ENCODE data around the gene PLXDC1.
A peak's percentile ranks its signal among the peaks of the same experiment; 100 is the strongest.

PLXDC1 gene

GRCh38 chr17:39101091-39101490 lies 50.3 kb downstream of the PLXDC1 start:
- no peak overlapping the region for H3K4me3 ChIP-seq (ENCODE audit: low read depth, low read length)
- H3K9me3 ChIP-seq (ENCODE audit: control insufficient read depth, insufficient read depth, low read depth, low read length), result no peaks in the 10 kb centered on the region
- H3K27ac ChIP-seq (ENCODE audit: extremely low read depth, low read depth, low read length), result no peak overlapping the region
- H3K36me3 ChIP-seq (ENCODE audit: control insufficient read depth in 2 of 2, insufficient read depth in 1 of 2, low read length in 2 of 2), result no peaks in the 10 kb centered on the region
- H3K4me1 ChIP-seq (ENCODE audit: control insufficient read depth, insufficient read depth, low read length), result no peaks in the 10 kb centered on the region
- POLR2A ChIA-PET, result no interaction called here
- CTCF ChIA-PET, result interaction anchor here (1.2 kb wide), 1 partner anchor 118 kb away, joined by 3 read pairs; no protein-coding TSS in a partner anchor
- TF ChIP-seq ZNF600 (tag by site-specific recombination; IDR thresholded peaks at IDR 0.05) (no peak), SCRT2 (tag by site-specific recombination; IDR thresholded peaks at IDR 0.05) (no peak), ZNF341 (tag by site-specific recombination; IDR thresholded peaks at IDR 0.05; ENCODE audit: low read depth) (no peak), PRDM6 (tag by site-specific recombination; IDR thresholded peaks at IDR 0.05) (no peak), MZF1 (tag by site-specific recombination; IDR thresholded peaks at IDR 0.05; ENCODE audit: borderline replicate concordance) (no peak), ZNF394 (tag by site-specific recombination; IDR thresholded peaks at IDR 0.05; ENCODE audit: borderline replicate concordance) (no peak), ZNF174 (tag by site-specific recombination; IDR thresholded peaks at IDR 0.05) (no peak), ZSCAN23 (tag by site-specific recombination; IDR thresholded peaks at IDR 0.05) (no peak), ZBTB17 (tag by site-specific recombination; IDR thresholded peaks at IDR 0.05) (no peak), ZNF521 (tag by site-specific recombination; IDR thresholded peaks at IDR 0.05) (no peak)

GRCh38 chr17:39100530-39100929 lies 50.9 kb downstream of the PLXDC1 start:
- Histone ChIP-seq H3K36me3 (ENCODE audit: control insufficient read depth in 2 of 2, insufficient read depth in 1 of 2, low read length in 2 of 2) (no peaks in the 10 kb centered on the region), H3K4me3 (ENCODE audit: low read depth, low read length) (no peak overlapping the region), H3K4me1 (ENCODE audit: control insufficient read depth, insufficient read depth, low read length) (no peaks in the 10 kb centered on the region), H3K9me3 (ENCODE audit: control insufficient read depth, insufficient read depth, low read depth, low read length) (no peaks in the 10 kb centered on the region), H3K27ac (ENCODE audit: extremely low read depth, low read depth, low read length) (no peak overlapping the region)
- POLR2A ChIA-PET, result no interaction called here
- TF ChIP-seq RBAK (tag by site-specific recombination; IDR thresholded peaks at IDR 0.05), result peak; percentile 75; the same call in 1 of the 2 replicates
- TF ChIP-seq KLF8 (tag by site-specific recombination; IDR thresholded peaks at IDR 0.05), result no peak
- CTCF ChIA-PET, result interaction anchor here (0.7 to 2.0 kb wide), 5 partner anchors 9 to 60 kb away, joined by 3 to 6 read pairs (median 4); no protein-coding TSS in a partner anchor

GRCh38 chr17:39099663-39100286 lies 51.7 kb downstream of the PLXDC1 start:
- POLR2A ChIA-PET, result interaction anchor here (0.6 kb wide), 2 partner anchors 100 to 277 kb away, joined by 3 read pairs; partner anchors contain the start of gene RPL19
- CTCF ChIA-PET, result interaction anchor here (0.7 to 2.0 kb wide), 7 partner anchors 10 to 100 kb away, joined by 3 to 6 read pairs (median 3); no protein-coding TSS in a partner anchor
- H3K27ac ChIP-seq (ENCODE audit: extremely low read depth, low read depth, low read length), result no peak overlapping the region

GRCh38 chr17:39098588-39098987 lies 52.8 kb downstream of the PLXDC1 start:
- ChIA-PET POLR2A (no interaction called here), CTCF (interaction anchor here (1.0 to 2.0 kb wide), 2 partner anchors 55 to 115 kb away, joined by 5 to 6 read pairs; no protein-coding TSS in a partner anchor)
- TF ChIP-seq ZNF184 (tag by site-specific recombination; IDR thresholded peaks at IDR 0.05) (no peak), ZNF10 (tag by site-specific recombination; IDR thresholded peaks at IDR 0.05) (no peak), ZNF639 (tag by site-specific recombination; IDR thresholded peaks at IDR 0.05) (no peak), PRDM4 (tag by site-specific recombination; IDR thresholded peaks at IDR 0.05) (no peak), ZNF121 (tag by site-specific recombination; IDR thresholded peaks at IDR 0.05) (no peak), ZBTB21 (tag by site-specific recombination; IDR thresholded peaks at IDR 0.05) (no peak), ZNF133 (tag by site-specific recombination; IDR thresholded peaks at IDR 0.05) (no peak), ZNF280C (tag by site-specific recombination; IDR thresholded peaks at IDR 0.05) (no peak)

More at GRCh38 chr17:39099663-39100286, 51.7 kb downstream of the PLXDC1 start:
- Histone ChIP-seq H3K9me3 (ENCODE audit: control insufficient read depth, insufficient read depth, low read depth, low read length) (no peaks in the 10 kb centered on the region), H3K4me1 (ENCODE audit: control insufficient read depth, insufficient read depth, low read length) (no peaks in the 10 kb centered on the region), H3K36me3 (ENCODE audit: control insufficient read depth in 2 of 2, insufficient read depth in 1 of 2, low read length in 2 of 2) (no peaks in the 10 kb centered on the region), H3K4me3 (ENCODE audit: low read depth, low read length) (no peak overlapping the region)
- TF ChIP-seq ZNF768 (tag by site-specific recombination; IDR thresholded peaks at IDR 0.05) (0 out of 2 replicates have a peak, but pooled peaks have one; percentile 36), ZNF239 (tag by site-specific recombination; IDR thresholded peaks at IDR 0.05) (no peak)

More at GRCh38 chr17:39098588-39098987, 52.8 kb downstream of the PLXDC1 start:
- H3K9me3 ChIP-seq (ENCODE audit: control insufficient read depth, insufficient read depth, low read depth, low read length), result no peaks in the 10 kb centered on the region
- H3K4me1 ChIP-seq (ENCODE audit: control insufficient read depth, insufficient read depth, low read length), result no peaks in the 10 kb centered on the region
- H3K27ac ChIP-seq (ENCODE audit: extremely low read depth, low read depth, low read length), result no peak overlapping the region
- no peak overlapping the region for H3K4me3 ChIP-seq (ENCODE audit: low read depth, low read length)
- H3K36me3 ChIP-seq (ENCODE audit: control insufficient read depth in 2 of 2, insufficient read depth in 1 of 2, low read length in 2 of 2), result no peaks in the 10 kb centered on the region
